SK-N-SH (cell line): ENCODE data around the gene CCDC78. TPM values are rescaled to one million over a fixed set of nuclear protein-coding genes. Genes with fewer than 3 reads are reported as not detected.
A peak's percentile ranks its signal among the peaks of the same experiment; 100 is the strongest.

Experiments
- CTCF ChIA-PET: fragments of 300-600, 350-600 bp; formaldehyde crosslinking; extraction: SDS; loops from one replicate; lab custom pipeline; 2021; lab: Yijun Ruan, JAX
- POLR2A ChIA-PET: fragments of 350-600 bp; sonication (Branson Sonifier 250); formaldehyde crosslinking; extraction: SDS; loops from one replicate; lab custom pipeline; 2020; ENCODE audit warnings: antibody characterized with exemption, inconsistent platforms; lab: Yijun Ruan, JAX
- DNase-seq: peaks from one replicate; pipeline ENCODE4 v3.0.0; 2012
- H2AFZ ChIP-seq: fragments of 200-600 bp; sonication (generic); 2 replicates; pipeline ENCODE4 v1.8.1; 2016; ENCODE audit warnings: antibody characterized with exemption, mild to moderate bottlenecking, low read depth
- H3F3A ChIP-seq: fragments of 200-600 bp; sonication (generic); replicated peaks from 2 replicates; pipeline ENCODE3; 2016; ENCODE audit warnings: antibody characterized with exemption, mild to moderate bottlenecking; ENCODE audit not compliant: insufficient read depth
- H3K27ac ChIP-seq, 2 experiments: fragments of 200-500 bp in 1 of 2; fragments of 200-600 bp in 1 of 2; sonication (Bioruptor generic) in 1 of 2; sonication (generic), shearing (Covaris generic) in 1 of 2; 2 replicates each; pipeline versions ENCODE4 v1.5.1 to v1.6.1; 2014 to 2016; ENCODE audit warnings: low read depth in 2 of 2, inconsistent platforms in 1 of 2, low read length in 1 of 2, mild to moderate bottlenecking in 1 of 2, mixed read lengths in 1 of 2
- H3K27me3 ChIP-seq: fragments of 200-600 bp; sonication (generic), shearing (Covaris generic); 2 replicates; pipeline ENCODE4 v1.6.1; 2016; ENCODE audit warnings: mixed run types; ENCODE audit not compliant: insufficient read depth
- H3K36me3 ChIP-seq, 2 experiments: fragments of 200-500 bp in 1 of 2; fragments of 200-600 bp in 1 of 2; sonication (Bioruptor generic) in 1 of 2; sonication (generic) in 1 of 2; replicated peaks in 1 of 2; 2 replicates each; pipeline versions ENCODE3 to v1.5.1; 2014 to 2016; ENCODE audit warnings: low read length in 1 of 2, mild to moderate bottlenecking in 1 of 2; ENCODE audit not compliant: insufficient read depth in 2 of 2, control insufficient read depth in 1 of 2
- H3K4me1 ChIP-seq, 2 experiments: fragments of 200-500 bp in 1 of 2; fragments of 200-600 bp in 1 of 2; sonication (Bioruptor generic) in 1 of 2; sonication (generic), shearing (Covaris generic) in 1 of 2; 2 replicates each; pipeline versions ENCODE4 v1.5.1 to v1.6.1; 2014 to 2016; ENCODE audit warnings: low read depth in 1 of 2, low read length in 1 of 2, mixed run types in 1 of 2; ENCODE audit not compliant: insufficient read depth in 2 of 2, control insufficient read depth in 1 of 2
- H3K4me2 ChIP-seq: fragments of 200-600 bp; sonication (generic), shearing (Covaris generic); 2 replicates; pipeline ENCODE4 v1.6.1; 2017; ENCODE audit warnings: mixed run types
- H3K4me3 ChIP-seq, 2 experiments: fragments of 200-500 bp in 1 of 2; fragments of 200-600 bp in 1 of 2; sonication (Bioruptor generic) in 1 of 2; sonication (generic), shearing (Covaris generic) in 1 of 2; 2 replicates each; pipeline versions ENCODE4 v1.5.1 to v1.8.1; 2014 to 2016; ENCODE audit warnings: low read depth in 2 of 2, inconsistent platforms in 1 of 2, low read length in 1 of 2, mild to moderate bottlenecking in 1 of 2, mixed read lengths in 1 of 2, moderate library complexity in 1 of 2
- H3K79me2 ChIP-seq: fragments of 200-600 bp; sonication (generic); 2 replicates; pipeline ENCODE4 v1.8.1; 2017; ENCODE audit warnings: mild to moderate bottlenecking; ENCODE audit not compliant: insufficient read depth
- H3K9ac ChIP-seq: fragments of 200-600 bp; sonication (generic); 2 replicates; pipeline ENCODE4 v1.6.1; 2017; ENCODE audit warnings: mixed run types
- H3K9me2 ChIP-seq: fragments of 200-600 bp; sonication (generic); 2 replicates; pipeline ENCODE4 v1.6.1; 2017; ENCODE audit warnings: mixed run types
- H3K9me3 ChIP-seq: fragments of 200-600 bp; sonication (generic); 2 replicates; pipeline ENCODE4 v1.6.1; 2017; ENCODE audit warnings: mixed run types, mild to moderate bottlenecking, moderate library complexity
- H4K20me1 ChIP-seq: fragments of 200-600 bp; sonication (generic); 2 replicates; pipeline ENCODE4 v1.6.1; 2017; ENCODE audit warnings: mild to moderate bottlenecking, mixed run types; ENCODE audit not compliant: insufficient read depth
- CHD2 ChIP-seq: fragments of 150-350 bp; IDR thresholded peaks from 2 replicates; pipeline ENCODE4 v1.6.1; 2018; ENCODE audit warnings: low read length; ENCODE audit not compliant: partially characterized antibody
- ELF1 ChIP-seq: IDR thresholded peaks from 2 replicates; pipeline ENCODE4 v1.4.0; 2012
- EP300 ChIP-seq, 2 experiments: IDR thresholded peaks; 2 replicates each; pipeline versions ENCODE4 v1.4.0 to v1.6.1; 2012; ENCODE audit warnings: borderline replicate concordance in 1 of 2, low read depth in 1 of 2, low read length in 1 of 2
- FOSL2 ChIP-seq: IDR thresholded peaks from 2 replicates; pipeline ENCODE4 v1.4.0; 2012; ENCODE audit warnings: low read depth, mild to moderate bottlenecking, moderate library complexity, borderline replicate concordance
- FOXJ3 ChIP-seq: sonication (generic); formaldehyde crosslinking; IDR thresholded peaks from 2 replicates; pipeline ENCODE4 v1.5.1; 2020; ENCODE audit warnings: mild to moderate bottlenecking, missing genetic modification reagents
- FOXM1 ChIP-seq: IDR thresholded peaks from 2 replicates; pipeline ENCODE4 v1.4.0; 2012; ENCODE audit warnings: low read depth, mild to moderate bottlenecking
- GATA2 ChIP-seq: sonication (generic); formaldehyde crosslinking; IDR thresholded peaks from 2 replicates; pipeline ENCODE4 v1.5.0; 2020; ENCODE audit warnings: mild to moderate bottlenecking, missing genetic modification reagents
- JUND ChIP-seq: IDR thresholded peaks from 2 replicates; pipeline ENCODE4 v1.4.0; 2012
- MEF2A ChIP-seq: IDR thresholded peaks from 2 replicates; pipeline ENCODE4 v1.4.0; 2012; ENCODE audit warnings: low read depth, borderline replicate concordance
- MXI1 ChIP-seq: IDR thresholded peaks from 2 replicates; pipeline ENCODE4 v1.6.1; 2012; ENCODE audit warnings: mild to moderate bottlenecking, low read depth, low read length, improper control_type of control experiment
- NFIC ChIP-seq: IDR thresholded peaks from 2 replicates; pipeline ENCODE4 v1.4.0; 2012; ENCODE audit warnings: borderline replicate concordance
- NRF1 ChIP-seq: IDR thresholded peaks from 2 replicates; pipeline ENCODE4 v1.6.1; 2012; ENCODE audit warnings: low read depth, mild to moderate bottlenecking, low read length
- POLR2AphosphoS5 ChIP-seq: IDR thresholded peaks from 2 replicates; pipeline ENCODE4 v1.6.1; 2012; ENCODE audit warnings: low read depth, low read length
- RAD21 ChIP-seq: IDR thresholded peaks from 2 replicates; pipeline ENCODE4 v1.6.1; 2012; ENCODE audit warnings: mild to moderate bottlenecking, low read length
- RCOR1 ChIP-seq: fragments of 150-350 bp; IDR thresholded peaks from 2 replicates; pipeline ENCODE4 v1.6.1; 2017; ENCODE audit warnings: antibody characterized with exemption, low read length
- RFX5 ChIP-seq: IDR thresholded peaks from 2 replicates; pipeline ENCODE4 v1.6.1; 2012; ENCODE audit warnings: mild to moderate bottlenecking, improper control_type of control experiment, low read length
- RXRA ChIP-seq: IDR thresholded peaks from 2 replicates; pipeline ENCODE4 v1.4.0; 2012; ENCODE audit warnings: low read depth, mild to moderate bottlenecking, borderline replicate concordance
- SIN3A ChIP-seq: IDR thresholded peaks from 2 replicates; pipeline ENCODE4 v1.6.1; 2012; ENCODE audit warnings: low read depth, mild to moderate bottlenecking, low read length, moderate library complexity, borderline replicate concordance
- SMC3 ChIP-seq: IDR thresholded peaks from 2 replicates; pipeline ENCODE4 v1.6.1; 2012; ENCODE audit warnings: low read depth, low read length, improper control_type of control experiment
- TCF12 ChIP-seq: IDR thresholded peaks from 2 replicates; pipeline ENCODE4 v1.4.0; 2012
- TEAD4 ChIP-seq: IDR thresholded peaks from 2 replicates; pipeline ENCODE4 v1.4.0; 2012; ENCODE audit warnings: mild to moderate bottlenecking, borderline replicate concordance; ENCODE audit not compliant: insufficient read depth
- YY1 ChIP-seq: IDR thresholded peaks from 2 replicates; pipeline ENCODE4 v1.4.0; 2012; ENCODE audit warnings: low read depth, mild to moderate bottlenecking
- WGBS: methylation state at CpG from one replicate; pipeline ENCODE4 v1.1.6; 2017; ENCODE audit warnings: low lambda C conversion rate; 5-methylcytosine and 5-hydroxymethylcytosine counted together
- polyA plus RNA-seq, 3 experiments: library from polyadenylated mRNA; depleted of rRNA; stranded (reverse); fragments of >200 nt; gene quantifications; 2 replicates each; pipeline ENCODE4 v1.2.3, GENCODE V29; 2012
- TF ChIP-seq, protein P1 (sequence below): IDR thresholded peaks from 2 replicates; pipeline ENCODE4 v1.4.0; 2012; ENCODE audit warnings: low read depth
- TF ChIP-seq, protein P2 (sequence below): fragments of 150-350 bp; IDR thresholded peaks from 2 replicates; pipeline ENCODE4 v1.6.1; 2016; ENCODE audit warnings: mild to moderate bottlenecking, low read depth, low read length
- TF ChIP-seq, protein P3 (sequence below): IDR thresholded peaks from 2 replicates; pipeline ENCODE4 v1.4.0; 2012; ENCODE audit warnings: low read depth, borderline replicate concordance
- TF ChIP-seq, protein P4 (sequence below): IDR thresholded peaks from 2 replicates; pipeline ENCODE4 v1.4.0; 2012; ENCODE audit warnings: low read depth, borderline replicate concordance
- TF ChIP-seq, protein P5 (sequence below): fragments of 200-600 bp; sonication (generic); IDR thresholded peaks from 2 replicates; pipeline ENCODE4 v1.6.1; 2017; ENCODE audit warnings: antibody characterized with exemption, mild to moderate bottlenecking, moderate library complexity

Gene CCDC78
- polyA plus RNA-seq, 1 of the 3 experiments (the other 2 are of a cell fraction): 15.4 TPM

DNA sequence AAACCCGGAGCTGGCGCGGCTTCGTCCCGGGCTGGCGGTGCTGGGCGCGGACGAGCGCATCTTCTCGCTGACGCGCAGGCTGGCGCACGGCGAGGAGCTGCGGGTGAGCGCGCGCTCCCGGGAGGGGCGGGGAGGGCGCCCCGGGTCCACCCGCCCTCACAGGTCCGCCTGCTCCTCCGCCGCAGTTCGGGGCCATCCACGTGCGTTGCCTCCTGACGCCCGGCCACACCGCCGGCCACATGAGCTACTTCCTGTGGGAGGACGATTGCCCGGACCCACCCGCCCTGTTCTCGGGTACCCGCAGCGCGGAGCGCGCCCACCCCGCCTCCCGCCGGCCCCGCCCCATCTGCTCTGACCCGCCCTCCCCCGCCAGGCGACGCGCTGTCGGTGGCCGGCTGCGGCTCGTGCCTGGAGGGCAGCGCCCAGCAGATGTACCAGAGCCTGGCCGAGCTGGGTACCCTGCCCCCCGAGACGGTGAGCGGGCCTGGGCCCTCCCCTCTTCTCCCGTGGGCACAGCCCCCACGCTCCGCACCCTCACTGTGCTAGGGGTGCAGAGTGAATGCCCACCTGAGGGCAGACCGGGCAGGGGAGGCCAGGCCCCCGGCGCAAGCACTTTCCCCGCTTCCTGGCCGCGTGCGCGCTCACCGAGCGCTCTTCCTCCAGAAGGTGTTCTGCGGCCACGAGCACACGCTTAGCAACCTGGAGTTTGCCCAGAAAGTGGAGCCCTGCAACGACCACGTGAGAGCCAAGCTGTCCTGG lies 2.1 kb upstream of the CCDC78 start:
- peaks cover 0 to 14% of the 10 kb centered on the region in 2 experiments; a peak in 1 of 4 replicates for H3K4me1 ChIP-seq
- no peaks in the 10 kb centered on the region for H3K27me3 ChIP-seq
- ChIA-PET CTCF (interaction anchor here (1.2 to 20.3 kb wide), 3 partner anchors 12 to 58 kb away, joined by 3 to 358 read pairs (median 11); partner anchors contain the start of genes ANTKMT, CIAO3, FBXL16 and METRN), POLR2A (interaction anchor here (0.5 to 3.0 kb wide), 6 partner anchors 8 to 79 kb away, joined by 3 to 16 read pairs (median 4); partner anchors contain the start of genes METRN and WDR90)
- no peaks in the 10 kb centered on the region for H3K79me2 ChIP-seq
- DNase-seq: peak; percentile 96
- H3K4me3 ChIP-seq: peak overlapping the region; percentile 29 to 78; a peak in 3 of 4 replicates
- 0% methylated on average over 16 of the region's 80 CpGs for WGBS
- H3F3A ChIP-seq: peaks cover 17% of the 10 kb centered on the region
- no peak overlapping the region for H3K9ac ChIP-seq
- H3K9me2 ChIP-seq: no peaks in the 10 kb centered on the region
- H3K9me3 ChIP-seq: no peaks in the 10 kb centered on the region
- H3K4me2 ChIP-seq: peak overlapping the region; percentile 99
- peaks cover 0 to 7% of the 10 kb centered on the region in 2 experiments for H3K36me3 ChIP-seq
- H2AFZ ChIP-seq: no peak overlapping the region
- H3K27ac ChIP-seq: peak overlapping the region in 1 of 2 experiments; percentile 89; a peak in 2 of 4 replicates
- 0 out of 2 replicates have a peak, but pooled peaks cover 2% of the 10 kb centered on the region for H4K20me1 ChIP-seq
- TF ChIP-seq ELF1 (peak; percentile 13; the same call in 1 of the 2 replicates), SMC3 (no peak), RXRA (no peak), TCF12 (no peak), NRF1 (no peak), JUND (no peak), NFIC (no peak), GATA2 (CRISPR knock-in tag) (no peak), MEF2A (no peak), RCOR1 (no peak), CHD2 (no peak), FOSL2 (no peak), SIN3A (peak; percentile 39; the same call in 1 of the 2 replicates), TEAD4 (0 out of 2 replicates have a peak, but pooled peaks have one; percentile 33), YY1 (no peak), MXI1 (peak; percentile 96), EP300 (IDR thresholded peaks at IDR 0.05; ENCODE audit: borderline replicate concordance in 1 of 2, low read depth in 1 of 2, low read length in 1 of 2) (no peak), FOXJ3 (CRISPR knock-in tag) (no peak), RFX5 (no peak), RAD21 (no peak), POLR2AphosphoS5 (peak; percentile 58; the same call in 1 of the 2 replicates), FOXM1 (no peak)
- TF ChIP-seq, protein P1, sequence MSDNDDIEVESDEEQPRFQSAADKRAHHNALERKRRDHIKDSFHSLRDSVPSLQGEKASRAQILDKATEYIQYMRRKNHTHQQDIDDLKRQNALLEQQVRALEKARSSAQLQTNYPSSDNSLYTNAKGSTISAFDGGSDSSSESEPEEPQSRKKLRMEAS: peak; percentile 95
- TF ChIP-seq, protein P2, sequence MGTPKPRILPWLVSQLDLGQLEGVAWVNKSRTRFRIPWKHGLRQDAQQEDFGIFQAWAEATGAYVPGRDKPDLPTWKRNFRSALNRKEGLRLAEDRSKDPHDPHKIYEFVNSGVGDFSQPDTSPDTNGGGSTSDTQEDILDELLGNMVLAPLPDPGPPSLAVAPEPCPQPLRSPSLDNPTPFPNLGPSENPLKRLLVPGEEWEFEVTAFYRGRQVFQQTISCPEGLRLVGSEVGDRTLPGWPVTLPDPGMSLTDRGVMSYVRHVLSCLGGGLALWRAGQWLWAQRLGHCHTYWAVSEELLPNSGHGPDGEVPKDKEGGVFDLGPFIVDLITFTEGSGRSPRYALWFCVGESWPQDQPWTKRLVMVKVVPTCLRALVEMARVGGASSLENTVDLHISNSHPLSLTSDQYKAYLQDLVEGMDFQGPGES: no peak
- TF ChIP-seq, protein P3, sequence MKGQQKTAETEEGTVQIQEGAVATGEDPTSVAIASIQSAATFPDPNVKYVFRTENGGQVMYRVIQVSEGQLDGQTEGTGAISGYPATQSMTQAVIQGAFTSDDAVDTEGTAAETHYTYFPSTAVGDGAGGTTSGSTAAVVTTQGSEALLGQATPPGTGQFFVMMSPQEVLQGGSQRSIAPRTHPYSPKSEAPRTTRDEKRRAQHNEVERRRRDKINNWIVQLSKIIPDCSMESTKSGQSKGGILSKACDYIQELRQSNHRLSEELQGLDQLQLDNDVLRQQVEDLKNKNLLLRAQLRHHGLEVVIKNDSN: 0 out of 2 replicates have a peak, but pooled peaks have one; percentile 5
- TF ChIP-seq, protein P4, sequence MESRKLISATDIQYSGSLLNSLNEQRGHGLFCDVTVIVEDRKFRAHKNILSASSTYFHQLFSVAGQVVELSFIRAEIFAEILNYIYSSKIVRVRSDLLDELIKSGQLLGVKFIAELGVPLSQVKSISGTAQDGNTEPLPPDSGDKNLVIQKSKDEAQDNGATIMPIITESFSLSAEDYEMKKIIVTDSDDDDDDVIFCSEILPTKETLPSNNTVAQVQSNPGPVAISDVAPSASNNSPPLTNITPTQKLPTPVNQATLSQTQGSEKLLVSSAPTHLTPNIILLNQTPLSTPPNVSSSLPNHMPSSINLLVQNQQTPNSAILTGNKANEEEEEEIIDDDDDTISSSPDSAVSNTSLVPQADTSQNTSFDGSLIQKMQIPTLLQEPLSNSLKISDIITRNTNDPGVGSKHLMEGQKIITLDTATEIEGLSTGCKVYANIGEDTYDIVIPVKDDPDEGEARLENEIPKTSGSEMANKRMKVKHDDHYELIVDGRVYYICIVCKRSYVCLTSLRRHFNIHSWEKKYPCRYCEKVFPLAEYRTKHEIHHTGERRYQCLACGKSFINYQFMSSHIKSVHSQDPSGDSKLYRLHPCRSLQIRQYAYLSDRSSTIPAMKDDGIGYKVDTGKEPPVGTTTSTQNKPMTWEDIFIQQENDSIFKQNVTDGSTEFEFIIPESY: 0 out of 2 replicates have a peak, but pooled peaks have one; percentile 6
- TF ChIP-seq, protein P5, sequence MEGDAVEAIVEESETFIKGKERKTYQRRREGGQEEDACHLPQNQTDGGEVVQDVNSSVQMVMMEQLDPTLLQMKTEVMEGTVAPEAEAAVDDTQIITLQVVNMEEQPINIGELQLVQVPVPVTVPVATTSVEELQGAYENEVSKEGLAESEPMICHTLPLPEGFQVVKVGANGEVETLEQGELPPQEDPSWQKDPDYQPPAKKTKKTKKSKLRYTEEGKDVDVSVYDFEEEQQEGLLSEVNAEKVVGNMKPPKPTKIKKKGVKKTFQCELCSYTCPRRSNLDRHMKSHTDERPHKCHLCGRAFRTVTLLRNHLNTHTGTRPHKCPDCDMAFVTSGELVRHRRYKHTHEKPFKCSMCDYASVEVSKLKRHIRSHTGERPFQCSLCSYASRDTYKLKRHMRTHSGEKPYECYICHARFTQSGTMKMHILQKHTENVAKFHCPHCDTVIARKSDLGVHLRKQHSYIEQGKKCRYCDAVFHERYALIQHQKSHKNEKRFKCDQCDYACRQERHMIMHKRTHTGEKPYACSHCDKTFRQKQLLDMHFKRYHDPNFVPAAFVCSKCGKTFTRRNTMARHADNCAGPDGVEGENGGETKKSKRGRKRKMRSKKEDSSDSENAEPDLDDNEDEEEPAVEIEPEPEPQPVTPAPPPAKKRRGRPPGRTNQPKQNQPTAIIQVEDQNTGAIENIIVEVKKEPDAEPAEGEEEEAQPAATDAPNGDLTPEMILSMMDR: no peak
